Sigmoid colon (tissue), 4 donors: Measurements from ENCODE around the gene MADD.

Experiments
- CTCF ChIP-seq, 4 experiments: fragments of 450-650 bp in 3 of 4; fragments of 200-600 bp in 1 of 4; IDR thresholded peaks; one replicate each; pipeline ENCODE4 v1.5.1; 2016 to 2019; ENCODE audit warnings: antibody characterized with exemption in 4 of 4, mild to moderate bottlenecking in 3 of 4, moderate library complexity in 2 of 4
- EP300 ChIP-seq, 4 donors: sonication (generic); formaldehyde crosslinking; IDR thresholded peaks; one replicate each; pipeline ENCODE4 v1.6.1; 2017; ENCODE audit warnings: antibody characterized with exemption in 4 of 4
- POLR2A ChIP-seq, 2 donors: fragments of 450-650 bp; IDR thresholded peaks; one replicate each; pipeline ENCODE4 v1.6.1; 2016; ENCODE audit warnings: antibody characterized with exemption in 2 of 2, mild to moderate bottlenecking in 2 of 2, moderate library complexity in 2 of 2
- POLR2AphosphoS5 ChIP-seq, 4 donors: sonication (generic); formaldehyde crosslinking; IDR thresholded peaks; one replicate each; pipeline ENCODE4 v1.6.1; 2017; ENCODE audit warnings: antibody characterized with exemption in 4 of 4

DNA sequence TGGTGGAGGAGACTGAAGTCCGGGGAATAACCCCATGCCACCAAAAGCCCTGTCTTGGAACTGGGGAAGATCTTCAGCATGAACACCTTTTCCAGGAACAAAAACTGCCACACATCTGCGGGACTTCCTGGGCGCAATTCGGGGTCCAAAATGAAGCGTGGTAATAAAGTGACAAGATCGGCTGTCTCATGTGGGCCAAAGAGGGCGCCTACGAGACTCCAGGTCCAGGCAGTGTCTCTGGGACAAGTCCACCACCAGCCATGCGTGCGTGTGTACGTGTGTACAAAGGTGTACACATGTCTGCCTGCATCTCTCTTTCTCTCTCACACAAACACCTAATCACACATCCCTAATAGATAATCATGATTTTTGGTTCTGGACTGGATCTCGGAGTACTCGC lies 91.5 kb downstream of the MADD start:
- no peak for TF ChIP-seq CTCF (IDR thresholded peaks at IDR 0.05)
- TF ChIP-seq POLR2A (IDR thresholded peaks at IDR 0.05), result no peak
- no peak for TF ChIP-seq EP300 (IDR thresholded peaks at IDR 0.05)
- no peak for TF ChIP-seq POLR2AphosphoS5 (IDR thresholded peaks at IDR 0.05)
